ENCODE measurements around the gene CDH4. TPM values are rescaled to one million over a fixed set of nuclear protein-coding genes. Genes with fewer than 3 reads are reported as not detected.

CDH4 gene
- total RNA-seq, 2 experiments from 2014 or later = not detected

- H2AFZ ChIP-seq (ENCODE audit: low read length) = no peak overlapping the region
- no peak overlapping the region for H3K4me3 ChIP-seq (ENCODE audit: low read depth, low read length, poor library complexity, severe bottlenecking)
- no peaks in the 10 kb centered on the region for H3K79me2 ChIP-seq (ENCODE audit: insufficient read depth, low read depth, low read length)
- H3K4me1 ChIP-seq (ENCODE audit: insufficient read depth, low read length, poor library complexity, severe bottlenecking) = no peaks in the 10 kb centered on the region
- POLR2A ChIA-PET = no interaction called here
- no peak overlapping the region for H3K4me2 ChIP-seq (ENCODE audit: low read length)
- intact Hi-C loops (cut with micrococcal nuclease; ENCODE audit: unreplicated experiment) = no loop called here
- DNase-seq (ENCODE audit: low spot score) = no peak
- TF ChIP-seq EZH2phosphoT487 (IDR thresholded peaks at IDR 0.05; ENCODE audit: borderline replicate concordance, low read depth, low read length) = no peak
- TF ChIP-seq, protein P1, sequence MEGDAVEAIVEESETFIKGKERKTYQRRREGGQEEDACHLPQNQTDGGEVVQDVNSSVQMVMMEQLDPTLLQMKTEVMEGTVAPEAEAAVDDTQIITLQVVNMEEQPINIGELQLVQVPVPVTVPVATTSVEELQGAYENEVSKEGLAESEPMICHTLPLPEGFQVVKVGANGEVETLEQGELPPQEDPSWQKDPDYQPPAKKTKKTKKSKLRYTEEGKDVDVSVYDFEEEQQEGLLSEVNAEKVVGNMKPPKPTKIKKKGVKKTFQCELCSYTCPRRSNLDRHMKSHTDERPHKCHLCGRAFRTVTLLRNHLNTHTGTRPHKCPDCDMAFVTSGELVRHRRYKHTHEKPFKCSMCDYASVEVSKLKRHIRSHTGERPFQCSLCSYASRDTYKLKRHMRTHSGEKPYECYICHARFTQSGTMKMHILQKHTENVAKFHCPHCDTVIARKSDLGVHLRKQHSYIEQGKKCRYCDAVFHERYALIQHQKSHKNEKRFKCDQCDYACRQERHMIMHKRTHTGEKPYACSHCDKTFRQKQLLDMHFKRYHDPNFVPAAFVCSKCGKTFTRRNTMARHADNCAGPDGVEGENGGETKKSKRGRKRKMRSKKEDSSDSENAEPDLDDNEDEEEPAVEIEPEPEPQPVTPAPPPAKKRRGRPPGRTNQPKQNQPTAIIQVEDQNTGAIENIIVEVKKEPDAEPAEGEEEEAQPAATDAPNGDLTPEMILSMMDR (conservative IDR thresholded peaks at IDR 0.05; ENCODE audit: low read length) = no peak
- CTCF ChIA-PET (ENCODE audit: unreplicated experiment) = no interaction called here
- peaks cover 4% of the 10 kb centered on the region; the same call in 1 of the 2 replicates for H3K9me3 ChIP-seq (ENCODE audit: low read length)
- H3K9me2 ChIP-seq (ENCODE audit: insufficient read depth, low read length) = no peaks in the 10 kb centered on the region
- no peaks in the 10 kb centered on the region for H3K36me3 ChIP-seq (ENCODE audit: insufficient read depth, low read length)
- no TSS peak for BruUV-seq (replicated peaks)
- H3K27ac ChIP-seq (ENCODE audit: low read depth, low read length, poor library complexity, severe bottlenecking) = no peak overlapping the region
- no peaks in the 10 kb centered on the region for H4K20me1 ChIP-seq (ENCODE audit: insufficient read depth, low read length)
Measured at GRCh38 chr20:61288331-61288784, 36.3 kb downstream of the CDH4 start.

GRCh38 chr20:61289166-61289565, 37.1 kb downstream of the CDH4 start:
- Histone ChIP-seq H2AFZ (ENCODE audit: low read length) (no peak overlapping the region), H3K79me2 (ENCODE audit: insufficient read depth, low read depth, low read length) (no peaks in the 10 kb centered on the region), H3K4me1 (ENCODE audit: insufficient read depth, low read length, poor library complexity, severe bottlenecking) (no peaks in the 10 kb centered on the region), H3K36me3 (ENCODE audit: insufficient read depth, low read length) (no peaks in the 10 kb centered on the region), H3K27ac (ENCODE audit: low read depth, low read length, poor library complexity, severe bottlenecking) (no peak overlapping the region), H4K20me1 (ENCODE audit: insufficient read depth, low read length) (no peaks in the 10 kb centered on the region), H3K9me3 (ENCODE audit: low read length) (no peaks in the 10 kb centered on the region), H3K9me2 (ENCODE audit: insufficient read depth, low read length) (no peaks in the 10 kb centered on the region), H3K4me3 (ENCODE audit: low read depth, low read length, poor library complexity, severe bottlenecking) (no peak overlapping the region), H3K4me2 (ENCODE audit: low read length) (no peak overlapping the region)
- intact Hi-C loops (cut with micrococcal nuclease; ENCODE audit: unreplicated experiment) = no loop called here
- CTCF ChIA-PET (ENCODE audit: unreplicated experiment) = no interaction called here
- no TSS peak for BruUV-seq (replicated peaks)
- no peak for DNase-seq (ENCODE audit: low spot score)
- TF ChIP-seq EZH2phosphoT487 (IDR thresholded peaks at IDR 0.05; ENCODE audit: borderline replicate concordance, low read depth, low read length) = no peak
- TF ChIP-seq, protein P1 (conservative IDR thresholded peaks at IDR 0.05; ENCODE audit: low read length) = no peak
- POLR2A ChIA-PET = no interaction called here

DNA sequence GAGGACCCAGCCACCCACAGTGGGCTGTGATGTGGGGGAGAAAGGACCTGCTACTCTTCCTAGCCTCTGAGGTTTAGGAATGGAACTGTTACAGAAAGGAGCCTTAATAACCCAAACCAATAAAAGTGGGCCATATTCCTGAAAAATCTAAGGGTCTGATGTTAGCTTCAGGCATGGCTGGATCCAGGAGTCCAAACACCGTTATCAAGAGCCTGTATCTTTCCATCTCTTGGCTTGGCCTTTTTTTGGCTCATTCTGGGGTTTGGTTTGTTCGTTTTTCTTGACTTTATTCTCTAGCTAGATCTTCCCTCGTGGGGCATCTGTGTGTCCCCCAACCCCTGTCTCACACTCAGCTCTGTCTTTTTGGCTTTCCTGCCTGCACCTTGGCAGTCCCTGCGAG, 38.7 kb downstream of the CDH4 start:
- Histone ChIP-seq H3K4me1 (ENCODE audit: insufficient read depth, low read length, poor library complexity, severe bottlenecking) (no peaks in the 10 kb centered on the region), H3K27ac (ENCODE audit: low read depth, low read length, poor library complexity, severe bottlenecking) (no peak overlapping the region), H3K9me3 (ENCODE audit: low read length) (no peaks in the 10 kb centered on the region), H3K4me2 (ENCODE audit: low read length) (no peak overlapping the region), H2AFZ (ENCODE audit: low read length) (no peak overlapping the region), H3K79me2 (ENCODE audit: insufficient read depth, low read depth, low read length) (no peaks in the 10 kb centered on the region), H3K4me3 (ENCODE audit: low read depth, low read length, poor library complexity, severe bottlenecking) (no peak overlapping the region), H3K9me2 (ENCODE audit: insufficient read depth, low read length) (no peaks in the 10 kb centered on the region), H3K36me3 (ENCODE audit: insufficient read depth, low read length) (no peaks in the 10 kb centered on the region), H4K20me1 (ENCODE audit: insufficient read depth, low read length) (no peaks in the 10 kb centered on the region)
- intact Hi-C loops (cut with micrococcal nuclease; ENCODE audit: unreplicated experiment) = no loop called here
- no peak for DNase-seq (ENCODE audit: low spot score)
- POLR2A ChIA-PET = no interaction called here
- TF ChIP-seq EZH2phosphoT487 (IDR thresholded peaks at IDR 0.05; ENCODE audit: borderline replicate concordance, low read depth, low read length) = no peak
- TF ChIP-seq, protein P1 (conservative IDR thresholded peaks at IDR 0.05; ENCODE audit: low read length) = no peak
- CTCF ChIA-PET (ENCODE audit: unreplicated experiment) = no interaction called here
- BruUV-seq (replicated peaks) = no TSS peak

Data from OCI-LY7 (cell line).